ENCODE measurements around the gene SACM1L. TPM values are rescaled to one million over a fixed set of nuclear protein-coding genes. Genes with fewer than 3 reads are reported as not detected.

The SACM1L gene
- total and polyA plus RNA-seq, 2 of the 13 experiments (the other 11 are each of a cell fraction or from before 2014, with no cell fraction given) = 15.1 to 27.8 TPM

GRCh38 chr3:45775571-45776300, 86.5 kb downstream of the SACM1L start:
- Histone ChIP-seq H3K9ac (ENCODE audit: insufficient read depth, low read depth, low read length) (no peak overlapping the region), H3K9me3 (ENCODE audit: low read length) (no peaks in the 10 kb centered on the region), H3K4me1 (ENCODE audit: insufficient read depth, low read length) (no peaks in the 10 kb centered on the region), H3K4me2 (ENCODE audit: low read depth, low read length) (no peak overlapping the region), H3K27me3 (ENCODE audit: control insufficient read depth in 1 of 2, insufficient read depth in 2 of 2, low read length in 2 of 2) (peaks cover 0 to 54% of the 10 kb centered on the region in 2 experiments; a peak in 4 of 5 replicates), H3K36me3 (replicated peaks in 1 of 2; ENCODE audit: control insufficient read depth in 1 of 2, insufficient read depth in 2 of 2, low read length in 2 of 2) (no peaks in the 10 kb centered on the region), H2AFZ (ENCODE audit: low read length) (no peak overlapping the region), H3K27ac (ENCODE audit: extremely low read length, insufficient read depth, low read length) (no peak overlapping the region), H4K20me1 (ENCODE audit: insufficient read depth, low read length) (no peaks in the 10 kb centered on the region), H3K79me2 (ENCODE audit: insufficient read depth, low read length) (no peaks in the 10 kb centered on the region), H3K4me3 (replicated peaks in 1 of 3; ENCODE audit: insufficient read depth in 1 of 3, low read depth in 2 of 3, low read length in 3 of 3) (no peak overlapping the region)
- in situ Hi-C loops (cut with HindIII; ENCODE audit: extremely low pct_ligation_motif_present, low pct_unique_long_range_greater_than_20kb) (no loop called here), intact Hi-C loops (cut with micrococcal nuclease; ENCODE audit: unreplicated experiment) (no loop called here)
- FAIRE-seq (no peak), ATAC-seq (no peak), DNase-seq (ENCODE audit: low spot score) (no peak)
- POLR2A ChIA-PET = no interaction called here
- TF ChIP-seq TMF1 (CRISPR knock-in tag; IDR thresholded peaks at IDR 0.05; ENCODE audit: low read depth) (no peak), ZFP37 (CRISPR knock-in tag; IDR thresholded peaks at IDR 0.05; ENCODE audit: borderline replicate concordance) (no peak), MNT (IDR thresholded peaks at IDR 0.05) (no peak), NFKBIZ (CRISPR knock-in tag; IDR thresholded peaks at IDR 0.05) (no peak), TFDP2 (CRISPR knock-in tag; IDR thresholded peaks at IDR 0.05) (no peak), MTA1 (CRISPR knock-in tag; IDR thresholded peaks at IDR 0.05; ENCODE audit: borderline replicate concordance) (no peak), KMT2B (CRISPR knock-in tag; IDR thresholded peaks at IDR 0.05) (no peak), ZNF644 (CRISPR knock-in tag; IDR thresholded peaks at IDR 0.05; ENCODE audit: low read depth) (no peak), TIGD3 (CRISPR knock-in tag; IDR thresholded peaks at IDR 0.05; ENCODE audit: borderline replicate concordance) (no peak), CCAR2 (optimal IDR thresholded peaks at IDR 0.05; ENCODE audit: low read depth, low read length) (no peak), ZNF564 (CRISPR knock-in tag; IDR thresholded peaks at IDR 0.05) (no peak), CREB3 (CRISPR knock-in tag; IDR thresholded peaks at IDR 0.05) (no peak), ZFP91 (CRISPR knock-in tag; IDR thresholded peaks at IDR 0.05; ENCODE audit: borderline replicate concordance) (no peak)
- 51% methylated on average over 11 of the region's 17 CpGs for WGBS (ENCODE audit: low lambda C conversion rate)
- CTCF ChIA-PET (ENCODE audit: low intra/inter-chr PET ratio, low total read pairs) = no interaction called here
- no TSS peak for BruUV-seq (replicated peaks)
